ENCODE results near the gene PDE9A.

DNA sequence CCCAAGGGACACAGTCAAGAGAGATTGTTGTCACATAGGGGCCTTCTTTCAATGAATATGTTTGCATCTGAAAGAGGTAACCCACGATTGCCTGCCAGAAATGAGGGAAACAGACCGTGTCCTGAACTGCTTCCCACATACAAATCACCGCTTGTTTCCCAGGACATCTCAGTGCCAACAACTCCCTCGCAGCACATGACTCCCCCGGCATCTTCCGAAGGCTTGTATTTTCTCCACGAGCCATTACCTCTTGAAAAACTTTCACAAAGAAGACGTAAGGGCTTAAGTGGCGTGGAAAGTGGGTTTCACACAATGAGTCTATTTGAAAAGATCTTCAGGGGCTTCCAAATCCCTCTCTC lies 31.6 kb upstream of the PDE9A start:
- TF ChIP-seq, protein P1, sequence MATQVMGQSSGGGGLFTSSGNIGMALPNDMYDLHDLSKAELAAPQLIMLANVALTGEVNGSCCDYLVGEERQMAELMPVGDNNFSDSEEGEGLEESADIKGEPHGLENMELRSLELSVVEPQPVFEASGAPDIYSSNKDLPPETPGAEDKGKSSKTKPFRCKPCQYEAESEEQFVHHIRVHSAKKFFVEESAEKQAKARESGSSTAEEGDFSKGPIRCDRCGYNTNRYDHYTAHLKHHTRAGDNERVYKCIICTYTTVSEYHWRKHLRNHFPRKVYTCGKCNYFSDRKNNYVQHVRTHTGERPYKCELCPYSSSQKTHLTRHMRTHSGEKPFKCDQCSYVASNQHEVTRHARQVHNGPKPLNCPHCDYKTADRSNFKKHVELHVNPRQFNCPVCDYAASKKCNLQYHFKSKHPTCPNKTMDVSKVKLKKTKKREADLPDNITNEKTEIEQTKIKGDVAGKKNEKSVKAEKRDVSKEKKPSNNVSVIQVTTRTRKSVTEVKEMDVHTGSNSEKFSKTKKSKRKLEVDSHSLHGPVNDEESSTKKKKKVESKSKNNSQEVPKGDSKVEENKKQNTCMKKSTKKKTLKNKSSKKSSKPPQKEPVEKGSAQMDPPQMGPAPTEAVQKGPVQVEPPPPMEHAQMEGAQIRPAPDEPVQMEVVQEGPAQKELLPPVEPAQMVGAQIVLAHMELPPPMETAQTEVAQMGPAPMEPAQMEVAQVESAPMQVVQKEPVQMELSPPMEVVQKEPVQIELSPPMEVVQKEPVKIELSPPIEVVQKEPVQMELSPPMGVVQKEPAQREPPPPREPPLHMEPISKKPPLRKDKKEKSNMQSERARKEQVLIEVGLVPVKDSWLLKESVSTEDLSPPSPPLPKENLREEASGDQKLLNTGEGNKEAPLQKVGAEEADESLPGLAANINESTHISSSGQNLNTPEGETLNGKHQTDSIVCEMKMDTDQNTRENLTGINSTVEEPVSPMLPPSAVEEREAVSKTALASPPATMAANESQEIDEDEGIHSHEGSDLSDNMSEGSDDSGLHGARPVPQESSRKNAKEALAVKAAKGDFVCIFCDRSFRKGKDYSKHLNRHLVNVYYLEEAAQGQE (IDR thresholded peaks at IDR 0.05; ENCODE audit: insufficient replicate concordance, low read depth) = no peak
- no peak for TF ChIP-seq POLR2AphosphoS5 (IDR thresholded peaks at IDR 0.05; ENCODE audit: low read depth)
- TF ChIP-seq, protein P2, sequence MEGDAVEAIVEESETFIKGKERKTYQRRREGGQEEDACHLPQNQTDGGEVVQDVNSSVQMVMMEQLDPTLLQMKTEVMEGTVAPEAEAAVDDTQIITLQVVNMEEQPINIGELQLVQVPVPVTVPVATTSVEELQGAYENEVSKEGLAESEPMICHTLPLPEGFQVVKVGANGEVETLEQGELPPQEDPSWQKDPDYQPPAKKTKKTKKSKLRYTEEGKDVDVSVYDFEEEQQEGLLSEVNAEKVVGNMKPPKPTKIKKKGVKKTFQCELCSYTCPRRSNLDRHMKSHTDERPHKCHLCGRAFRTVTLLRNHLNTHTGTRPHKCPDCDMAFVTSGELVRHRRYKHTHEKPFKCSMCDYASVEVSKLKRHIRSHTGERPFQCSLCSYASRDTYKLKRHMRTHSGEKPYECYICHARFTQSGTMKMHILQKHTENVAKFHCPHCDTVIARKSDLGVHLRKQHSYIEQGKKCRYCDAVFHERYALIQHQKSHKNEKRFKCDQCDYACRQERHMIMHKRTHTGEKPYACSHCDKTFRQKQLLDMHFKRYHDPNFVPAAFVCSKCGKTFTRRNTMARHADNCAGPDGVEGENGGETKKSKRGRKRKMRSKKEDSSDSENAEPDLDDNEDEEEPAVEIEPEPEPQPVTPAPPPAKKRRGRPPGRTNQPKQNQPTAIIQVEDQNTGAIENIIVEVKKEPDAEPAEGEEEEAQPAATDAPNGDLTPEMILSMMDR (IDR thresholded peaks at IDR 0.05; ENCODE audit: insufficient read depth, low read length) = no peak
